ENCODE results near the gene NR1I3.

- TF ChIP-seq CTCF (conservative IDR thresholded peaks at IDR 0.05; ENCODE audit: low read depth in 2 of 2) (no peak), EZH2 (IDR thresholded peaks at IDR 0.05; ENCODE audit: low read depth, unreplicated experiment) (no peak), STAT1 (IDR thresholded peaks at IDR 0.05; ENCODE audit: unreplicated experiment) (no peak), ZNF331 (CRISPR knock-in tag; IDR thresholded peaks at IDR 0.05; ENCODE audit: low read depth) (no peak), POLR2AphosphoS5 (IDR thresholded peaks at IDR 0.05; ENCODE audit: low read depth) (no peak), CREB1 (CRISPR knock-in tag; IDR thresholded peaks at IDR 0.05; ENCODE audit: low read depth) (no peak), ETS1 (IDR thresholded peaks at IDR 0.05) (no peak), ZNF462 (CRISPR knock-in tag; IDR thresholded peaks at IDR 0.05) (no peak), JUNB (IDR thresholded peaks at IDR 0.05; ENCODE audit: unreplicated experiment) (no peak), EZH2phosphoT487 (IDR thresholded peaks at IDR 0.05; ENCODE audit: unreplicated experiment) (no peak), ZNF114 (CRISPR knock-in tag; IDR thresholded peaks at IDR 0.05) (no peak), NANOG (IDR thresholded peaks at IDR 0.05; ENCODE audit: borderline replicate concordance) (no peak)
- TF ChIP-seq, protein P1, sequence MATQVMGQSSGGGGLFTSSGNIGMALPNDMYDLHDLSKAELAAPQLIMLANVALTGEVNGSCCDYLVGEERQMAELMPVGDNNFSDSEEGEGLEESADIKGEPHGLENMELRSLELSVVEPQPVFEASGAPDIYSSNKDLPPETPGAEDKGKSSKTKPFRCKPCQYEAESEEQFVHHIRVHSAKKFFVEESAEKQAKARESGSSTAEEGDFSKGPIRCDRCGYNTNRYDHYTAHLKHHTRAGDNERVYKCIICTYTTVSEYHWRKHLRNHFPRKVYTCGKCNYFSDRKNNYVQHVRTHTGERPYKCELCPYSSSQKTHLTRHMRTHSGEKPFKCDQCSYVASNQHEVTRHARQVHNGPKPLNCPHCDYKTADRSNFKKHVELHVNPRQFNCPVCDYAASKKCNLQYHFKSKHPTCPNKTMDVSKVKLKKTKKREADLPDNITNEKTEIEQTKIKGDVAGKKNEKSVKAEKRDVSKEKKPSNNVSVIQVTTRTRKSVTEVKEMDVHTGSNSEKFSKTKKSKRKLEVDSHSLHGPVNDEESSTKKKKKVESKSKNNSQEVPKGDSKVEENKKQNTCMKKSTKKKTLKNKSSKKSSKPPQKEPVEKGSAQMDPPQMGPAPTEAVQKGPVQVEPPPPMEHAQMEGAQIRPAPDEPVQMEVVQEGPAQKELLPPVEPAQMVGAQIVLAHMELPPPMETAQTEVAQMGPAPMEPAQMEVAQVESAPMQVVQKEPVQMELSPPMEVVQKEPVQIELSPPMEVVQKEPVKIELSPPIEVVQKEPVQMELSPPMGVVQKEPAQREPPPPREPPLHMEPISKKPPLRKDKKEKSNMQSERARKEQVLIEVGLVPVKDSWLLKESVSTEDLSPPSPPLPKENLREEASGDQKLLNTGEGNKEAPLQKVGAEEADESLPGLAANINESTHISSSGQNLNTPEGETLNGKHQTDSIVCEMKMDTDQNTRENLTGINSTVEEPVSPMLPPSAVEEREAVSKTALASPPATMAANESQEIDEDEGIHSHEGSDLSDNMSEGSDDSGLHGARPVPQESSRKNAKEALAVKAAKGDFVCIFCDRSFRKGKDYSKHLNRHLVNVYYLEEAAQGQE (IDR thresholded peaks at IDR 0.05; ENCODE audit: unreplicated experiment), result no peak
Observed at GRCh38 chr1:161251579-161251978, 13.6 kb upstream of the NR1I3 start.

All from GM23338 (cell line).